Thyroid gland (tissue), 4 donors: ENCODE measurements around the gene PPP1CB. TPM values are rescaled to one million over a fixed set of nuclear protein-coding genes. Genes with fewer than 3 reads are reported as not detected.

Experiments used
- DNase-seq, 2 donors: peaks; one replicate each; pipeline ENCODE4 v3.0.0-alpha.2; 2019
- H3K27ac ChIP-seq, 3 donors: fragments of 200-600 bp; sonication (generic); 1 replicate in 2 of 3; 2 replicates in 1 of 3; pipeline ENCODE4 v1.5.1; 2016 to 2019; ENCODE audit warnings: mild to moderate bottlenecking in 1 of 3, moderate library complexity in 1 of 3
- H3K27me3 ChIP-seq: fragments of 200-600 bp; sonication (generic); one replicate; pipeline ENCODE4 v1.5.1; 2019
- H3K36me3 ChIP-seq, 2 donors: fragments of 200-600 bp; sonication (generic); one replicate each; pipeline ENCODE4 v1.5.1; 2016 to 2019
- H3K4me1 ChIP-seq, 2 donors: fragments of 200-600 bp; sonication (generic); one replicate each; pipeline ENCODE4 v1.5.1; 2017 to 2019
- H3K4me3 ChIP-seq, 3 donors: fragments of 200-600 bp; sonication (generic); replicated peaks in 1 of 3; 1 replicate in 2 of 3; 2 replicates in 1 of 3; pipeline ENCODE4 v1.5.1; 2016; ENCODE audit warnings: mild to moderate bottlenecking in 1 of 3
- H3K9me3 ChIP-seq: fragments of 200-600 bp; sonication (generic); one replicate; pipeline ENCODE4 v1.5.1; 2017
- CTCF ChIP-seq, 6 experiments: fragments of 200-600 bp in 3 of 6; fragments of 450-650 bp in 3 of 6; sonication (generic) in 3 of 6; IDR thresholded peaks; one replicate each; pipeline ENCODE4 v1.5.1; 2016 to 2019; ENCODE audit warnings: antibody characterized with exemption in 6 of 6, mild to moderate bottlenecking in 2 of 6, inconsistent platforms in 1 of 6, moderate library complexity in 1 of 6
- POLR2A ChIP-seq, 2 donors: fragments of 450-650 bp; IDR thresholded peaks; one replicate each; pipeline ENCODE4 v1.6.1; 2017; ENCODE audit warnings: antibody characterized with exemption in 2 of 2, mild to moderate bottlenecking in 2 of 2, moderate library complexity in 1 of 2
- WGBS, 2 donors: methylation state at CpG; one replicate each; pipeline ENCODE4 v1.1.5; 2017; 5-methylcytosine and 5-hydroxymethylcytosine counted together
- intact Hi-C: fragments of 100-400 bp; cut with DNase I; formaldehyde crosslinking; loops from one replicate; pipeline ENCODE4 v1.15.1; 2023
- total RNA-seq, 4 donors: library from RNA; depleted of rRNA; stranded (reverse); fragments of >200 nt; gene quantifications; one replicate each; pipeline ENCODE4 v1.2.3, GENCODE V29; 2016

The PPP1CB gene
- total RNA-seq: 100 to 1,000 TPM; 142 to 229 (median 199) TPM

DNA sequence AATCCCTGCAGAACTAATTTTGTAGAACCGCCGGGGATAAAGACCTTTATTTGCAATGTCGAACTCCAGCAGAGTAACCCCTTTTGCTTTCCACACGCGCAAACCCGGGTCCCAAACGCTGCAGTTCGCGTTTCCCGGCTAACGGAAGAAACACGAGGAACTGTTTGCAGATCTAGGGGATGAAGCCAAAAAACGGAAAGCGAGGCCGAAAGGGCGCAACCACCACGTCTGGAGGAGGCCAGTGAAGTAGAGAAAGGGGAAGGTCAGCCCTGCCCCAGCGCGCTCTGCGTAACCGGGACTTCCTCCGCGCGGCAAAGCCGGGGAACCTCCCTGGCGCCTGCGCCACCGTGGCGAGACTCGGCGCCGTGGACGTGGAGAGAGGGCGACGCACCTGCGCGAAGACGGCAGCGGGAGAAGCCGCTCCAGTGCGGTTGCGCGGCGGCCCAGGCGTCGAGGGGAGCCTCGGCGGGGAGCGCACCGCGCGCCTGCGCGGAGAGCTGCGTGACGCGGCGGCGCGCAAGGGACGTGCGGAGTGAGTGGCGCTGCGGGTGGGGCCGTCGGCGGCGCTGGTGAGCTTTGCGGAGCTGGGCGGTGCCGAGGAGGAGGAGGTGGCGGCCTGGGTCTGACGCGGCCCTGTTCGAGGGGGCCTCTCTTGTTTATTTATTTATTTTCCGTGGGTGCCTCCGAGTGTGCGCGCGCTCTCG, at the start of gene PPP1CB:
TSS of gene PPP1CB (plus strand) at position 579 of the 704 bp plus-strand sequence. CDS start 295 bp downstream, outside the sequence.
- intact Hi-C loops: no loop called here
- Histone ChIP-seq H3K4me3 (peak within 1 kb of the TSS; percentile 74 to 98 (median 90)), H3K9me3 (no peaks in the 10 kb centered on the region), H3K27ac (peak within 1 kb of the TSS; percentile 100), H3K27me3 (no peaks in the 10 kb centered on the region), H3K4me1 (peaks cover 25 to 37% of the 10 kb centered on the region in 2 donors), H3K36me3 (no peaks in the 10 kb centered on the region)
- DNase-seq: peak; percentile 97
- 0% methylated on average over 27 to 34 of the region's 81 CpGs for WGBS, 2 donors
- TF ChIP-seq CTCF (IDR thresholded peaks at IDR 0.05) (peak in 3 of 6 experiments; percentile 21 to 38 (median 27)), POLR2A (IDR thresholded peaks at IDR 0.05) (peak in 1 of 2 donors; percentile 97)

- Histone ChIP-seq H3K27me3 (no peaks in the 10 kb centered on the region), H3K27ac (peak overlapping the region; percentile 63 to 77 (median 69)), H3K36me3 (no peaks in the 10 kb centered on the region), H3K9me3 (no peaks in the 10 kb centered on the region), H3K4me3 (no peak overlapping the region), H3K4me1 (peaks cover 5 to 16% of the 10 kb centered on the region in 2 donors)
- peak; percentile 63 to 78 for DNase-seq
- 68 to 77% methylated on average over 3 of the region's 3 CpGs for WGBS, 2 donors
- intact Hi-C loops: no loop called here
- TF ChIP-seq POLR2A (IDR thresholded peaks at IDR 0.05) (no peak), CTCF (IDR thresholded peaks at IDR 0.05) (no peak)
These were observed 49.2 kb upstream of the PPP1CB start for GRCh38 chr2:28702415-28702861.

GRCh38 chr2:28702878-28703277, 48.8 kb upstream of the PPP1CB start:
- Histone ChIP-seq H3K27ac (peak overlapping the region; percentile 63 to 77 (median 69)), H3K36me3 (no peaks in the 10 kb centered on the region), H3K27me3 (no peaks in the 10 kb centered on the region), H3K4me3 (no peak overlapping the region), H3K4me1 (peaks cover 5 to 16% of the 10 kb centered on the region in 2 donors), H3K9me3 (no peaks in the 10 kb centered on the region)
- DNase-seq: no peak
- 93% methylated on average over 8 of the region's 8 CpGs for WGBS, 2 donors
- intact Hi-C loops: no loop called here
- TF ChIP-seq CTCF (IDR thresholded peaks at IDR 0.05) (no peak), POLR2A (IDR thresholded peaks at IDR 0.05) (no peak)

DNA sequence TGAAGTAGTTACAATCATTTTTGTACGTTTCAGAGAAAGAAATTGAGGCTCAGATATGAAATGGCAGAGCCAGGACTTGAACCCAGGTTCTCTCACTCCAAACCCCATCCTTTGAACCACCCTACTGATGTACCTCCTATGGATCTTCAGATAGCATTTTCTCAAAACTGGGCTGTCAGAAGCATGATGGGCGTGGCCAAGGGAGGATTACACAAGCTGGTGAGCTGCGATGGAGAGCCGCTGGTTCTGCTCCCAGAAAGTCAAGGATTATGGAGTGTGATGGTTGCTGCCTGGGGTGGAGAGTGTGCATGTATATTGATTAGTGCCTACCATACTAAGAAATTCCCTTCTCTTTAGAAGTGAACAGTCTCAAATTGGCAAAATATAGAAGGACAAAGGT, 47.0 kb upstream of the PPP1CB start:
- TF ChIP-seq CTCF (IDR thresholded peaks at IDR 0.05): no peak
- TF ChIP-seq POLR2A (IDR thresholded peaks at IDR 0.05): no peak
- H3K27ac ChIP-seq: no peak overlapping the region
- no peak for DNase-seq
- no peaks in the 10 kb centered on the region for H3K27me3 ChIP-seq
- peaks cover 14 to 27% of the 10 kb centered on the region in 2 donors for H3K4me1 ChIP-seq
- no peaks in the 10 kb centered on the region for H3K36me3 ChIP-seq
- intact Hi-C loops: no loop called here
- WGBS, 2 donors: 88 to 96% methylated on average over 4 of the region's 4 CpGs
- H3K4me3 ChIP-seq: no peak overlapping the region
- H3K9me3 ChIP-seq: no peaks in the 10 kb centered on the region

DNA sequence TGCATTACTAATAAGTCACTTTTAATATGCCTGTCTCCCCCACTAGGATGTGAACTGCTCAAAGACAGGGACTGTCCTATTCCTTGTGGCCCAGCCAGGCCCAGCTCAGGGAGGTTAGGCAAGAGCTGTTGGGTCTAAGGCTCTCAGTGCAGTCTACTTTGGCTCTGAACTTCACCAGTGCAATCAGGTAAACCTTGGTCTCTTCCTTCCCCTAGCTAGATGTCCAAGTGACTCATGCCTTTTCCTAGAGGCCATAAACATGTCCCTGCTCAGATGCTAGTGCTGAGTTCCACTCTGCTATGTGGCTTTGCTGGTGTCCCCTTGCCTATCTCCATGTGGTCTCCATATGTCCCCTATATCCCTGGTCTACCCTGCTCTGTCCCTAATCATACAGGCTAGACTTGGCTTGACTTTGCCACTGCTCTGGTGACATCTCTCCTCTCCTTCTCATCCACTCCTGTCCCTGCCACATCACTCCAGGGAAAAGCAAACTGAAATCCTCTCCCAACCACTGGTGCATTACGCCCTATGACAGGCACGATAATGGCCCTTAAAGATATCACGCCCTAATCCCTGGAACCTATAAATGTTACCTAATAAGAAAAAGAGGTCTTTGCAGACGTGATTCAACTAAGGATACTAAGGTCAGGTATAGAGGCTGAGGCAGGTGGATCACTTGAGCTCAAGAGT, 45.7 kb upstream of the PPP1CB start:
- no peaks in the 10 kb centered on the region for H3K9me3 ChIP-seq
- 95 to 98% methylated on average over 4 of the region's 4 CpGs for WGBS, 2 donors
- H3K27ac ChIP-seq: no peak overlapping the region
- no peaks in the 10 kb centered on the region for H3K27me3 ChIP-seq
- no peak for DNase-seq
- intact Hi-C loops: no loop called here
- H3K4me1 ChIP-seq: peaks cover 14 to 27% of the 10 kb centered on the region in 2 donors
- no peaks in the 10 kb centered on the region for H3K36me3 ChIP-seq
- no peak overlapping the region for H3K4me3 ChIP-seq
- TF ChIP-seq POLR2A (IDR thresholded peaks at IDR 0.05) (no peak), CTCF (IDR thresholded peaks at IDR 0.05) (no peak)
